ENCODE results near the gene SLC25A47.

The SLC25A47 gene

DNA sequence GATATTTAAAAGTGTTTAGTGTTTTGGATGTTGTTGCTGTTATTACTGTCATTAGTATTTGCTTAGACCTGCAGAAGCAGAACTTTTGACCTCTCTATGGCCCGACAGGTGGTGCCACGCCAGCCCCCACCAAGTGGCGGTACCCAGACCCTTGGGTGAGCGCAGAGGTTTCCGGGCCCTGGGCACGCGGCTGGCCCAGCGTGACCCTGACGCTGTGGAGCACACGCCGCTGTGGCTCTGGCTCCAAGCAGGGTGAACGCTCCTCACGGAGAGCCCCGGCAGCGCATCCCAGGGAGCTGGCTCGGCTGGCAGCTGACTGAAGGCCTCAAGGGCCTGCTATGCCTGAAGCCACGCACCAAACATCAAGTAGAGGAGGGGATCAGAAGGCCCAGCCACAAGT, 22.6 kb downstream of the SLC25A47 start:
- DNase-seq (ENCODE audit: low read depth, low spot score): no peak
- H3K9me3 ChIP-seq (ENCODE audit: insufficient read depth, low read length): no peaks in the 10 kb centered on the region; the same call in 1 of the 2 replicates
- peaks cover 59% of the 10 kb centered on the region for H3K36me3 ChIP-seq (ENCODE audit: insufficient read depth, insufficient read length, low read length)

GRCh38 chr14:100346306-100347091, 23.4 kb downstream of the SLC25A47 start:
- peaks cover 64% of the 10 kb centered on the region for H3K36me3 ChIP-seq (ENCODE audit: insufficient read depth, insufficient read length, low read length)
- no peak for DNase-seq (ENCODE audit: low read depth, low spot score)

More for the DNA sequence above, 22.6 kb downstream of the SLC25A47 start:
- Histone ChIP-seq H3K27me3 (ENCODE audit: insufficient read depth, insufficient read length) (no peaks in the 10 kb centered on the region), H3K4me3 (ENCODE audit: insufficient read length, low read depth) (no peak overlapping the region), H3K4me1 (ENCODE audit: insufficient read depth, insufficient read length) (no peaks in the 10 kb centered on the region), H3K9ac (ENCODE audit: insufficient read length, low read depth) (no peak overlapping the region)
- TF ChIP-seq ZNF274 (IDR thresholded peaks at IDR 0.05; ENCODE audit: low read depth, low read length): no peak
- no peak for TF ChIP-seq SUZ12 (IDR thresholded peaks at IDR 0.05; ENCODE audit: extremely low read depth, insufficient read depth, insufficient read length)
- no peak for TF ChIP-seq YY1 (IDR thresholded peaks at IDR 0.05; ENCODE audit: insufficient read depth, insufficient read length)

DNA sequence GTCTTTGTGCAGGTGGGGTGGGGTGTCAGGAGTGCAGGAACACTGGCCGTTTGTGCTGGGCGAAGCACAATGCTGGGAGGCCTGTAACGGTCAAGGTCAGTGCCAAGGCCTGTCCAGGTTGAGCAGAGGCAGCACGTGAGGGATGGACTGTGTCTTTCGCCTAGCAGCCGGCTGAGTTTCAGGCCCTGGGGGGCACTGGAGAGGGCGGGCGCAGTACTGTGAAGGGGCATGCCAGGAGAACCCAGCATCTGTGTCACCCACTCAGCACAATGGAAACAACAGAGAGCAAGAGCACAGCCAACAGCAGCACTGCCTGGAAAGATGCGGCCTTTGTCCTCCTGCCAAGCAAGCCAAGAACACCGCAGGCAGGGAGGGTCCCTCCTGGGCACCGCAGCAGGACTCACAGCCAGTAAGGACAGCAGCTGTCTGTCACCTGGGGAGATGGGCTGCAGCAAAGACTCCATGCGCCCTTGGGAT, 25.2 kb downstream of the SLC25A47 start:
- H3K9me3 ChIP-seq (ENCODE audit: insufficient read depth, low read length): no peaks in the 10 kb centered on the region; the same call in 1 of the 2 replicates
- no peak overlapping the region for H3K4me3 ChIP-seq (ENCODE audit: insufficient read length, low read depth)
- H3K27me3 ChIP-seq (ENCODE audit: insufficient read depth, insufficient read length): no peaks in the 10 kb centered on the region
- H3K36me3 ChIP-seq (ENCODE audit: insufficient read depth, insufficient read length, low read length): peaks cover 67% of the 10 kb centered on the region
- DNase-seq (ENCODE audit: low read depth, low spot score): no peak
- H3K9ac ChIP-seq (ENCODE audit: insufficient read length, low read depth): no peak overlapping the region
- no peaks in the 10 kb centered on the region for H3K4me1 ChIP-seq (ENCODE audit: insufficient read depth, insufficient read length)
- TF ChIP-seq ZNF274 (IDR thresholded peaks at IDR 0.05; ENCODE audit: low read depth, low read length) (no peak), SUZ12 (IDR thresholded peaks at IDR 0.05; ENCODE audit: extremely low read depth, insufficient read depth, insufficient read length) (no peak)

More at GRCh38 chr14:100346306-100347091, 23.4 kb downstream of the SLC25A47 start:
- no peak for TF ChIP-seq ZNF274 (IDR thresholded peaks at IDR 0.05; ENCODE audit: low read depth, low read length)
- no peak for TF ChIP-seq SUZ12 (IDR thresholded peaks at IDR 0.05; ENCODE audit: extremely low read depth, insufficient read depth, insufficient read length)
- TF ChIP-seq YY1 (IDR thresholded peaks at IDR 0.05; ENCODE audit: insufficient read depth, insufficient read length): no peak
- Histone ChIP-seq H3K4me1 (ENCODE audit: insufficient read depth, insufficient read length) (no peaks in the 10 kb centered on the region), H3K9ac (ENCODE audit: insufficient read length, low read depth) (no peak overlapping the region), H3K4me3 (ENCODE audit: insufficient read length, low read depth) (no peak overlapping the region), H3K9me3 (ENCODE audit: insufficient read depth, low read length) (no peaks in the 10 kb centered on the region; the same call in 1 of the 2 replicates), H3K27me3 (ENCODE audit: insufficient read depth, insufficient read length) (no peaks in the 10 kb centered on the region)

- TF ChIP-seq SUZ12 (IDR thresholded peaks at IDR 0.05; ENCODE audit: extremely low read depth, insufficient read depth, insufficient read length) (no peak), ZNF274 (IDR thresholded peaks at IDR 0.05; ENCODE audit: low read depth, low read length) (no peak), YY1 (IDR thresholded peaks at IDR 0.05; ENCODE audit: insufficient read depth, insufficient read length) (no peak)
- peaks cover 72% of the 10 kb centered on the region for H3K36me3 ChIP-seq (ENCODE audit: insufficient read depth, insufficient read length, low read length)
Observed at GRCh38 chr14:100348784-100349685, 25.9 kb downstream of the SLC25A47 start.

DNA sequence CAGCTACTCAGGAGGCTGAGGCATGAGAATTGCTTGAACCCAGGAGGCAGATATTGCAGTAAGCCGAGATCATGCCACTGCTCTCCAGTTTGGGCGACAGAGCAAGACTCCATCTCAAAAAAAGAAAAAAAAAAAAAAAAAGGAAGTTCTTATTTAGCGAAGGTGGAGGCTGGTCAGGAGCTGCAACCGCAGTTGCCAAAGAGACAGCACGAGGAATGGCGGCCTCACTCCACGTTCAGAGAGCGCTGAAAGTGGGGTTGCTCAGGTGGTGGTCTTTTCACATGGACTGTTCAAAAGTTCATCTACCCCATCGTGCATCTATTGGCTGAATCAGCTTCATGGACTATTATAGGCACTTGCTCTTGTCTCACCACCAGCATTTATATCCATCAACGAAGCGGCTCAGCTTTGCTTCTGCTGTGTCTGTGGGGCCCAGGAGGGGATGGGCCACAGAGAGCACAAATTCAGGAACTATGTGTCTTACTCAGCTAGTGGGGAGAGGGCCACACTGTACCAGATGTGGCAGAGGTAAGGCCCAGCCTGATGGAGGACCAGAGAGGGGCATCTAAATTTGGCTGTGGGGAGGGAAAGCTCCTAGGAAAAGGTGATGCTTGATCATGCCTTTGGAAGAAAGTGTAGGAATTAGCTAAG, 27.3 kb downstream of the SLC25A47 start:
- no peaks in the 10 kb centered on the region; the same call in 1 of the 2 replicates for H3K9me3 ChIP-seq (ENCODE audit: insufficient read depth, low read length)
- peaks cover 79% of the 10 kb centered on the region for H3K36me3 ChIP-seq (ENCODE audit: insufficient read depth, insufficient read length, low read length)
- no peaks in the 10 kb centered on the region for H3K4me1 ChIP-seq (ENCODE audit: insufficient read depth, insufficient read length)
- H3K9ac ChIP-seq (ENCODE audit: insufficient read length, low read depth): no peak overlapping the region
- TF ChIP-seq ZNF274 (IDR thresholded peaks at IDR 0.05; ENCODE audit: low read depth, low read length) (no peak), SUZ12 (IDR thresholded peaks at IDR 0.05; ENCODE audit: extremely low read depth, insufficient read depth, insufficient read length) (no peak), YY1 (IDR thresholded peaks at IDR 0.05; ENCODE audit: insufficient read depth, insufficient read length) (no peak)
- H3K4me3 ChIP-seq (ENCODE audit: insufficient read length, low read depth): no peak overlapping the region
- no peaks in the 10 kb centered on the region for H3K27me3 ChIP-seq (ENCODE audit: insufficient read depth, insufficient read length)
- DNase-seq (ENCODE audit: low read depth, low spot score): no peak

More at GRCh38 chr14:100348784-100349685, 25.9 kb downstream of the SLC25A47 start:
- Histone ChIP-seq H3K4me1 (ENCODE audit: insufficient read depth, insufficient read length) (no peaks in the 10 kb centered on the region), H3K27me3 (ENCODE audit: insufficient read depth, insufficient read length) (no peaks in the 10 kb centered on the region), H3K9me3 (ENCODE audit: insufficient read depth, low read length) (no peaks in the 10 kb centered on the region; the same call in 1 of the 2 replicates), H3K9ac (ENCODE audit: insufficient read length, low read depth) (no peak overlapping the region), H3K4me3 (ENCODE audit: insufficient read length, low read depth) (no peak overlapping the region)
- no peak for DNase-seq (ENCODE audit: low read depth, low spot score)

- DNase-seq (ENCODE audit: low read depth, low spot score): no peak
- Histone ChIP-seq H3K4me3 (ENCODE audit: insufficient read length, low read depth) (no peak overlapping the region), H3K36me3 (ENCODE audit: insufficient read depth, insufficient read length, low read length) (peaks cover 75% of the 10 kb centered on the region), H3K9ac (ENCODE audit: insufficient read length, low read depth) (no peak overlapping the region), H3K4me1 (ENCODE audit: insufficient read depth, insufficient read length) (no peaks in the 10 kb centered on the region), H3K27me3 (ENCODE audit: insufficient read depth, insufficient read length) (no peaks in the 10 kb centered on the region), H3K9me3 (ENCODE audit: insufficient read depth, low read length) (no peaks in the 10 kb centered on the region)
- TF ChIP-seq YY1 (IDR thresholded peaks at IDR 0.05; ENCODE audit: insufficient read depth, insufficient read length) (no peak), ZNF274 (IDR thresholded peaks at IDR 0.05; ENCODE audit: low read depth, low read length) (no peak), SUZ12 (IDR thresholded peaks at IDR 0.05; ENCODE audit: extremely low read depth, insufficient read depth, insufficient read length) (no peak)
Observed at GRCh38 chr14:100350986-100351385, 27.8 kb downstream of the SLC25A47 start.

All from NT2/D1 (cell line).